SK-N-SH (cell line): Measurements from ENCODE around the gene MRPL53. TPM values are rescaled to one million over a fixed set of nuclear protein-coding genes. Genes with fewer than 3 reads are reported as not detected.

Experiments
- CTCF ChIA-PET: fragments of 300-600, 350-600 bp; formaldehyde crosslinking; extraction: SDS; loops from one replicate; lab custom pipeline; 2021; lab: Yijun Ruan, JAX
- POLR2A ChIA-PET: fragments of 350-600 bp; sonication (Branson Sonifier 250); formaldehyde crosslinking; extraction: SDS; loops from one replicate; lab custom pipeline; 2020; ENCODE audit warnings: antibody characterized with exemption, inconsistent platforms; lab: Yijun Ruan, JAX
- DNase-seq: peaks from one replicate; pipeline ENCODE4 v3.0.0; 2012
- H2AFZ ChIP-seq: fragments of 200-600 bp; sonication (generic); 2 replicates; pipeline ENCODE4 v1.8.1; 2016; ENCODE audit warnings: antibody characterized with exemption, mild to moderate bottlenecking, low read depth
- H3F3A ChIP-seq: fragments of 200-600 bp; sonication (generic); replicated peaks from 2 replicates; pipeline ENCODE3; 2016; ENCODE audit warnings: antibody characterized with exemption, mild to moderate bottlenecking; ENCODE audit not compliant: insufficient read depth
- H3K27ac ChIP-seq, 2 experiments: fragments of 200-500 bp in 1 of 2; fragments of 200-600 bp in 1 of 2; sonication (Bioruptor generic) in 1 of 2; sonication (generic), shearing (Covaris generic) in 1 of 2; 2 replicates each; pipeline versions ENCODE4 v1.5.1 to v1.6.1; 2014 to 2016; ENCODE audit warnings: low read depth in 2 of 2, inconsistent platforms in 1 of 2, low read length in 1 of 2, mild to moderate bottlenecking in 1 of 2, mixed read lengths in 1 of 2
- H3K27me3 ChIP-seq: fragments of 200-600 bp; sonication (generic), shearing (Covaris generic); 2 replicates; pipeline ENCODE4 v1.6.1; 2016; ENCODE audit warnings: mixed run types; ENCODE audit not compliant: insufficient read depth
- H3K36me3 ChIP-seq, 2 experiments: fragments of 200-500 bp in 1 of 2; fragments of 200-600 bp in 1 of 2; sonication (Bioruptor generic) in 1 of 2; sonication (generic) in 1 of 2; replicated peaks in 1 of 2; 2 replicates each; pipeline versions ENCODE3 to v1.5.1; 2014 to 2016; ENCODE audit warnings: low read length in 1 of 2, mild to moderate bottlenecking in 1 of 2; ENCODE audit not compliant: insufficient read depth in 2 of 2, control insufficient read depth in 1 of 2
- H3K4me1 ChIP-seq, 2 experiments: fragments of 200-500 bp in 1 of 2; fragments of 200-600 bp in 1 of 2; sonication (Bioruptor generic) in 1 of 2; sonication (generic), shearing (Covaris generic) in 1 of 2; 2 replicates each; pipeline versions ENCODE4 v1.5.1 to v1.6.1; 2014 to 2016; ENCODE audit warnings: low read depth in 1 of 2, low read length in 1 of 2, mixed run types in 1 of 2; ENCODE audit not compliant: insufficient read depth in 2 of 2, control insufficient read depth in 1 of 2
- H3K4me2 ChIP-seq: fragments of 200-600 bp; sonication (generic), shearing (Covaris generic); 2 replicates; pipeline ENCODE4 v1.6.1; 2017; ENCODE audit warnings: mixed run types
- H3K4me3 ChIP-seq, 2 experiments: fragments of 200-500 bp in 1 of 2; fragments of 200-600 bp in 1 of 2; sonication (Bioruptor generic) in 1 of 2; sonication (generic), shearing (Covaris generic) in 1 of 2; 2 replicates each; pipeline versions ENCODE4 v1.5.1 to v1.8.1; 2014 to 2016; ENCODE audit warnings: low read depth in 2 of 2, inconsistent platforms in 1 of 2, low read length in 1 of 2, mild to moderate bottlenecking in 1 of 2, mixed read lengths in 1 of 2, moderate library complexity in 1 of 2
- H3K79me2 ChIP-seq: fragments of 200-600 bp; sonication (generic); 2 replicates; pipeline ENCODE4 v1.8.1; 2017; ENCODE audit warnings: mild to moderate bottlenecking; ENCODE audit not compliant: insufficient read depth
- H3K9ac ChIP-seq: fragments of 200-600 bp; sonication (generic); 2 replicates; pipeline ENCODE4 v1.6.1; 2017; ENCODE audit warnings: mixed run types
- H3K9me2 ChIP-seq: fragments of 200-600 bp; sonication (generic); 2 replicates; pipeline ENCODE4 v1.6.1; 2017; ENCODE audit warnings: mixed run types
- H3K9me3 ChIP-seq: fragments of 200-600 bp; sonication (generic); 2 replicates; pipeline ENCODE4 v1.6.1; 2017; ENCODE audit warnings: mixed run types, mild to moderate bottlenecking, moderate library complexity
- H4K20me1 ChIP-seq: fragments of 200-600 bp; sonication (generic); 2 replicates; pipeline ENCODE4 v1.6.1; 2017; ENCODE audit warnings: mild to moderate bottlenecking, mixed run types; ENCODE audit not compliant: insufficient read depth
- CHD2 ChIP-seq: fragments of 150-350 bp; IDR thresholded peaks from 2 replicates; pipeline ENCODE4 v1.6.1; 2018; ENCODE audit warnings: low read length; ENCODE audit not compliant: partially characterized antibody
- ELF1 ChIP-seq: IDR thresholded peaks from 2 replicates; pipeline ENCODE4 v1.4.0; 2012
- EZH2phosphoT487 ChIP-seq: fragments of 200-600 bp; sonication (generic); IDR thresholded peaks from 2 replicates; pipeline ENCODE4 v1.6.1; 2017; ENCODE audit warnings: low read depth, mixed run types, mild to moderate bottlenecking, antibody characterized with exemption, moderate library complexity, borderline replicate concordance
- FOSL2 ChIP-seq: IDR thresholded peaks from 2 replicates; pipeline ENCODE4 v1.4.0; 2012; ENCODE audit warnings: low read depth, mild to moderate bottlenecking, moderate library complexity, borderline replicate concordance
- IRF3 ChIP-seq: fragments of 150-350 bp; IDR thresholded peaks from 2 replicates; pipeline ENCODE4 v1.6.1; 2016; ENCODE audit warnings: mild to moderate bottlenecking, low read depth, low read length
- JUND ChIP-seq: IDR thresholded peaks from 2 replicates; pipeline ENCODE4 v1.4.0; 2012
- MXI1 ChIP-seq: IDR thresholded peaks from 2 replicates; pipeline ENCODE4 v1.6.1; 2012; ENCODE audit warnings: mild to moderate bottlenecking, low read depth, low read length, improper control_type of control experiment
- NFIC ChIP-seq: IDR thresholded peaks from 2 replicates; pipeline ENCODE4 v1.4.0; 2012; ENCODE audit warnings: borderline replicate concordance
- NRF1 ChIP-seq: IDR thresholded peaks from 2 replicates; pipeline ENCODE4 v1.6.1; 2012; ENCODE audit warnings: low read depth, mild to moderate bottlenecking, low read length
- POLR2AphosphoS5 ChIP-seq: IDR thresholded peaks from 2 replicates; pipeline ENCODE4 v1.6.1; 2012; ENCODE audit warnings: low read depth, low read length
- RAD21 ChIP-seq: IDR thresholded peaks from 2 replicates; pipeline ENCODE4 v1.6.1; 2012; ENCODE audit warnings: mild to moderate bottlenecking, low read length
- REST ChIP-seq: IDR thresholded peaks from 2 replicates; pipeline ENCODE4 v1.6.1; 2012; ENCODE audit warnings: mild to moderate bottlenecking, low read depth, low read length, moderate library complexity
- RFX5 ChIP-seq: IDR thresholded peaks from 2 replicates; pipeline ENCODE4 v1.6.1; 2012; ENCODE audit warnings: mild to moderate bottlenecking, improper control_type of control experiment, low read length
- SIN3A ChIP-seq: IDR thresholded peaks from 2 replicates; pipeline ENCODE4 v1.6.1; 2012; ENCODE audit warnings: low read depth, mild to moderate bottlenecking, low read length, moderate library complexity, borderline replicate concordance
- TAF1 ChIP-seq: IDR thresholded peaks from 2 replicates; pipeline ENCODE4 v1.6.1; 2012; ENCODE audit warnings: low read depth, mild to moderate bottlenecking, low read length, moderate library complexity, borderline replicate concordance
- TCF12 ChIP-seq: IDR thresholded peaks from 2 replicates; pipeline ENCODE4 v1.4.0; 2012
- USF1 ChIP-seq: IDR thresholded peaks from 2 replicates; pipeline ENCODE4 v1.4.0; 2012; ENCODE audit warnings: low read depth, borderline replicate concordance
- WGBS: methylation state at CpG from one replicate; pipeline ENCODE4 v1.1.6; 2017; ENCODE audit warnings: low lambda C conversion rate; 5-methylcytosine and 5-hydroxymethylcytosine counted together
- polyA plus RNA-seq, 3 experiments: library from polyadenylated mRNA; depleted of rRNA; stranded (reverse); fragments of >200 nt; gene quantifications; 2 replicates each; pipeline ENCODE4 v1.2.3, GENCODE V29; 2012
- TF ChIP-seq, protein P1 (sequence below): IDR thresholded peaks from 2 replicates; pipeline ENCODE4 v1.4.0; 2012; ENCODE audit warnings: low read depth

The MRPL53 gene
- polyA plus RNA-seq, 1 of the 3 experiments (the other 2 are of a cell fraction), result 95.0 TPM

- 88% methylated on average over 14 of the region's 14 CpGs for WGBS
- Histone ChIP-seq H2AFZ (no peak overlapping the region), H3K4me1 (peaks cover 19 to 37% of the 10 kb centered on the region in 2 experiments; a peak in 3 of 4 replicates), H3K27me3 (no peaks in the 10 kb centered on the region)
- no peak for DNase-seq
- POLR2A ChIA-PET, result interaction anchor here (0.7 to 0.9 kb wide), 2 partner anchors 16 to 17 kb away, joined by 3 read pairs; no protein-coding TSS in a partner anchor
- TF ChIP-seq TCF12, result no peak
- no peak for TF ChIP-seq ELF1
- no peak for TF ChIP-seq POLR2AphosphoS5
- TF ChIP-seq NRF1, result no peak
- TF ChIP-seq CHD2, result no peak
- TF ChIP-seq, protein P1, sequence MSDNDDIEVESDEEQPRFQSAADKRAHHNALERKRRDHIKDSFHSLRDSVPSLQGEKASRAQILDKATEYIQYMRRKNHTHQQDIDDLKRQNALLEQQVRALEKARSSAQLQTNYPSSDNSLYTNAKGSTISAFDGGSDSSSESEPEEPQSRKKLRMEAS, result no peak
- no peak for TF ChIP-seq USF1
- TF ChIP-seq MXI1, result no peak
- TF ChIP-seq RAD21, result no peak
- no peak for TF ChIP-seq EZH2phosphoT487
- no peak for TF ChIP-seq FOSL2
- no peak for TF ChIP-seq IRF3
- TF ChIP-seq RFX5, result no peak
- no peak for TF ChIP-seq TAF1
- no peak for TF ChIP-seq REST
- no peak for TF ChIP-seq NFIC
- TF ChIP-seq SIN3A, result no peak
- no peak for TF ChIP-seq JUND
- TF ChIP-seq, all 33 proteins: peak for 0
- H3K4me3 ChIP-seq, result peak overlapping the region; percentile 21 to 84; a peak in 3 of 4 replicates
- H3K9me2 ChIP-seq, result no peaks in the 10 kb centered on the region
- CTCF ChIA-PET, result interaction anchor here (1.3 to 7.5 kb wide), 4 partner anchors 12 to 31 kb away, joined by 3 to 80 read pairs (median 32); partner anchors contain the start of genes AUP1, CCDC142, HTRA2 and TTC31
- H3K79me2 ChIP-seq, result peaks cover 17% of the 10 kb centered on the region; the same call in 1 of the 2 replicates
- H3K4me2 ChIP-seq, result peak overlapping the region; percentile 96
- peaks cover 28% of the 10 kb centered on the region for H3F3A ChIP-seq
- H3K9me3 ChIP-seq, result no peaks in the 10 kb centered on the region
- no peak overlapping the region for H3K27ac ChIP-seq
- peaks cover 15 to 20% of the 10 kb centered on the region in 2 experiments for H3K36me3 ChIP-seq
- peak overlapping the region; percentile 43 for H3K9ac ChIP-seq
- H4K20me1 ChIP-seq, result no peaks in the 10 kb centered on the region
These were observed 33.2 kb upstream of the MRPL53 start for GRCh38 chr2:74505448-74506246.
